Stimulated activated naive CD4-positive, alpha-beta T cell (primary cell): ENCODE results near the gene TMEM39B.
"Not testable (repeated sequence)": the region's sequence is repeated elsewhere in the genome, so short reads cannot be mapped to it uniquely, and the experiment has no call there.

ENCODE experiments used
- DNase-seq, 6 experiments: peaks; one replicate each; lab custom pipeline; 2025; lab: John Stamatoyannopoulos, UW

Gene TMEM39B

GRCh38 chr1:32071758-32072621 lies 749 bp upstream of the TMEM39B start:
- DNase-seq = no peak

- DNase-seq = no peak
Observed at GRCh38 chr1:32073299-32074229, 825 bp downstream of the TMEM39B start.

GRCh38 chr1:32074841-32075240 lies 2.1 kb downstream of the TMEM39B start:
- DNase-seq = no peak

- no peak for DNase-seq
Observed at GRCh38 chr1:32077451-32077850, 4.7 kb downstream of the TMEM39B start.

- DNase-seq = no peak
Observed at GRCh38 chr1:32082022-32082421, 9.3 kb downstream of the TMEM39B start.

GRCh38 chr1:32086381-32086780 lies 13.6 kb downstream of the TMEM39B start:
- not testable (repeated sequence) for DNase-seq

- no peak for DNase-seq
Observed at GRCh38 chr1:32091176-32091575, 18.4 kb downstream of the TMEM39B start.

GRCh38 chr1:32091591-32091990 lies 18.9 kb downstream of the TMEM39B start:
- DNase-seq = no peak

- DNase-seq = no peak
Observed at GRCh38 chr1:32094746-32095521, 22.2 kb downstream of the TMEM39B start.

- DNase-seq = no peak
Observed at GRCh38 chr1:32099426-32099825, 26.7 kb downstream of the TMEM39B start.

GRCh38 chr1:32100359-32100758 lies 27.6 kb downstream of the TMEM39B start:
- DNase-seq = no peak

GRCh38 chr1:32100807-32101708 lies 28.3 kb downstream of the TMEM39B start:
- DNase-seq = no peak

GRCh38 chr1:32104127-32104526 lies 31.4 kb downstream of the TMEM39B start:
- no peak for DNase-seq

GRCh38 chr1:32105338-32105737 lies 32.6 kb downstream of the TMEM39B start:
- DNase-seq = no peak

GRCh38 chr1:32106663-32107275 lies 34.0 kb downstream of the TMEM39B start:
- no peak for DNase-seq

GRCh38 chr1:32107742-32108661 lies 35.3 kb downstream of the TMEM39B start, which contains the start of gene KPNA6:
Gene KPNA6, plus strand, starts transcription at chr1:32108056. Its CDS starts 75 bp downstream, at chr1:32108131.
- DNase-seq = peak; percentile 86 to 94 (median 91)

GRCh38 chr1:32111040-32111623 lies 38.4 kb downstream of the TMEM39B start:
- no peak for DNase-seq

- no peak for DNase-seq
Observed at GRCh38 chr1:32111789-32112188, 39.0 kb downstream of the TMEM39B start.
